HG03460 (cell line): Measurements from ENCODE around the gene MYH10.

Source experiments
- ATAC-seq: cut with Tn5 transposase; IDR thresholded peaks from one replicate; pipeline ENCODE4 v1.9.1; 2021; ENCODE audit not compliant: unreplicated experiment

MYH10 gene

DNA sequence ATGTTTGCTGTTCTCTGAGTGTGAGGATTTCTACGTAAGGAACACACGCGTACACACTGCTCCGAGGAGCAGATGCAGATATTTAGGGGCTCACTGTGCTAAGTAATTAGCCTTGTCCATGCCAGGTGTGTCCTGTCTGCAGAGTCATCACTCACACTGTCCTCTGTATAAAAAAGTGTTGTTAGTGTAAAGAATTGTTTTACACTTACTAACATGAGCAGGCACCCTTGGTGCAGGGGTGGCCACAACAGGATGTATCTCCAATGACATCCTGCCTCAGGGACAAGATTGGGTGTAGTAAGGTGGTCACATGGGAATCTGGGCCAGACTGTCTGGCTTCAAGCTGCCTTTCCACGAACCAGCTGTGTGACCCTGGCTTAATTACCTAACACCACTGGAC, 130.9 kb downstream of the MYH10 start:
- ATAC-seq = no peak

DNA sequence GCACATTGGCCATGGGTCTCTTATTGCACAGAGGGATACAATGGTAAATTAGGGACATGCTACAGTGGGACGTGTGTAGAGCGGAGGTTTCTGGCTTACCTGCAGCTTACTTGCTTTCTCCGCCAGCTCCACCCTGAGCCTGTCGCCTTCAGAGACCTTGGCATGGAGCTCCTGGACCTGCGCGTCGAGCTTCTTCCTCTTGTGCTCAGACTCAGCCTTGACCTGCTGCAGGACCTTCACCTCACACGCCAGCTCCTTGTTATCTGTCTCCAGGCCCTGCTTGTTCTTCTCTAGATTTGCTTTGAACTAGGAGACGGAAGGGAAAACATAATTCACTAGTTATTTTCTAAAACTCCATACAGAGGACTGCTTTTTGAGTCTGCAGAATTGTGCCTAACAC, 131.4 kb downstream of the MYH10 start:
- no peak for ATAC-seq

DNA sequence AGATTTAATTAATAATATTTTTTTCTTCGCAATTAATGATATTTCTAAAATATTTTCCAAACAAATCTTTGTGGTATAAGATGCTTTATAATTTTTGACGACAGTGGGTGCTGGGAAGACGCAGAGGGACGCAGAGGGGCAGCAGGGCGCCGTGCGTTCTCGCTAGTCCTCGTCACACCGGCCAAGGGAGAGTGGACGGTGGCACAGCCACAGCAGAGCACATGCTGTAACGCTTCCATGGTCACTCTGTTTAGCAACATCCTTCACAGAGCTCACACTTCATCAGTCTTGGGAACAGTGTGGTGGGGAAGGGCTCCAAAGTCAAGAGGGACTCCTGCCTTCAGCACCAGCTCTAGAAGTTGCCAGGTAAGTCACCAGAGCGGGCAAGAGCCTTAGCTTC, 134.4 kb downstream of the MYH10 start:
- ATAC-seq = no peak

DNA sequence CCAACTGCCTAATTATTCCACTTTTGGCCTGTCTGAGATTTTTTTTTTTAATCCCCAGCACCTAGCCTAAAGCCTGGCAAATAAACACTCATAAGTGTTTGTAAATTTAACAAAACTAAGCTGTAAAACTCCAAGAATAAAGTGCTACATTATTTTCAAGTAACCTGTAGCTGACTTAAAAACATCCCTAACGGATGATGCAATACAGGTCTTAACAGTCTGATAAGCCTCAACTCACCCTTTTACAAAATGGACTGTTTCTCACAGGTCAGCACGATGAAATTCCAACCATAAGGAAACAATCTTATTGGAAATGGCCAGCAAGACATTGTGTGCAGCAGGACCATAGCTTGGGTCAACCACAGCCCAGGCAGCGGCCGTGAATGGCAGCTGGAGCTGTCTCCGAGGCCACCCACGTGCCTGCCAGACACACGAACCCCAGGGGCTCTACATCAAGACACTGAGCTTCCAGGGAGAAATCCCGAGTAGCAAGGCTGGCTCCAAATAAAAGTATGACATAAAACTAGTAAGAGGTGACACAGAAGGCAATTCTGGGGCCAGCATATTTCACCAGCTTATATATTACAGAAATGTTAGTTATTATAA, 135.9 kb downstream of the MYH10 start:
- no peak for ATAC-seq

DNA sequence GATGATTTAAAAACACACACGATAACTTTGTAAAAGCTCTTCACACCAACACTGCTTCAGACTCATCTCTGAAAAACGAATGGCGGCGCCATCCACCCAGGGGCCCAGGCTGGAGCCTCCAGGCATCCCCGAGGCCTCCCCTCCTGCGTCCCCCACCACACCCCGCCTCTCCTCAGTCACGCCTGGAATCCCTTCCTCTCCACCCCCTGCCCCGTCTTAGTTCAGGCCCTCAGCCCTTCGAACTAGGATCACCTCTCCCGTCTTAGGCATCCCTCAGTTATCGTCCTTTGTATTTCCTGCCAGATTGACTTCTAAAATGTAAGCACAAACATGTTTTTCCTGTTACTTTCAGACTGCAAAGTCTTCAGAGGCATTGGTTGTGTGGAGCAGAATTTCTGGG, 136.5 kb downstream of the MYH10 start:
- ATAC-seq = no peak

DNA sequence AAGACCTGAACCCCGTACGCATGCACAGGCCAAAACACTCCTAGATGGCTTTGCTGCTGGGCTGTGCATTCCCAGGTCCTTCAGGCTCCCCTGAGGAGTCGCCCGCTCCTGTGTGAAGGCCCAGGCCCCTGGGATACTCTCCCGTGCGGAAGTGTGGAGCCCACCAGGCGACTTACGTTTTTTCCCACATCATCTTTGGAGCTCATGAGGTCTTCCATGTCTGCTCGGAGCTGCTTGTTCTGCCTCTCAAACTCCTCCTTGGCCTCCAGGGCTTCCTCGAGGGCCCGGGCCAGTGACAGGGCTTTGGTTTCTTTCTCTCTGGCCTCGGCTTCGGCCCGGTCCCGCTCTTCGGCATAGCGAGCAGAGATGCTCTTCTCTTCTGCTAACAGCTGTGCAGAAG, 138.4 kb downstream of the MYH10 start:
- no peak for ATAC-seq

DNA sequence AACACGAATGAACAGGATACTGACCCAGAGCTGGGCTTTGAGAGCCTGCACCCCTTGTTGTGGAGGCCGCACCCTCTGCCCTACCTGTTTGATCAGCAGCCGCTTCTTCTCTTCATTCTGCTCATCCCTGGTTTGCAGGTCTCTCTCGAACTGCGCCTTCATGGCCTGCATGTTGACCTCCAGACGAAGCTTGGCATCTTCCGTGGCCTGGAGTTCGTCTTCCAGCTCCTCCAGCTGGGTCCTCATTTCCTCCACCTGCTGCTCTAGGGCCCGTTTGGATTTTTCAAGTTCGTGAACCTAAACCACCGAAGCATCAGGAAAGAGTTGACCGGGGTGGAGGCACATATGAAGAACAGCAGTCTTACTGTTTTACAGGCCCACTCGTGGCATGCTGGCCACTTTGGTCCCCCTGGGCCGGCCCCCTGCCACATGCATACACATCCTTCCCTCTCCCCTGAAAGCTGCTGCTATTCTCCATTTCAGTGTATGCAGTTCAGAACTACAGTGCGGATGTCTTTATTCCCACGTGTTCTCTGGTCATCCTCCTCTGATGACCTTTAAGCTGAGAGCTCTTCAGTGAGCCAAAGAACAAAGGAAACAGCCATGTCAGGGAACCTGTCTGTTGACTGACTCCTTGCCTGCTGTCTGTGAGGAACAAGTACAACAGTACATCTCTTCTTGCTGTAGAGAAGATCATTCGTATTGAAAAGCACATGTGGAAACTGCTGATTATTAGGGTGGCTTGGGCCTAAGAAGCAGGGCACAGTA, 140.1 kb downstream of the MYH10 start:
- no peak for ATAC-seq

DNA sequence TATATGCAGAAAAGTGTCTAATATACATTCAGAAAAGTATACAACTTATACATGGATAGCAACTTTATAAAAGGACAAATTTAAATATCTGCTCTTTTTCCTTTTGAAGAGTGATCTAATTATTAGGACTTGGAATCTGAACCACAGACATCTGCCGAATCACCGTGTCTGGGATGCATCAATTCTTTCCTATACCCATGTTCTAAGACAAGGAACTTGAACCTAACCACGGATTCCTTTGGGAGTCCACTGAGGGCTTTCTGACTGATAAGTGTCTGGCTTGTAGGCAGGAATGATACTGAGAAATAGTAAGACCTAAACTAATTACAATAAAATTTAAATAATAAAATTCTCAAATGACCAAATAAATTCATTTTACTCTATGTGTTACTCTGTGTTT, 140.7 kb downstream of the MYH10 start:
- ATAC-seq = no peak

DNA sequence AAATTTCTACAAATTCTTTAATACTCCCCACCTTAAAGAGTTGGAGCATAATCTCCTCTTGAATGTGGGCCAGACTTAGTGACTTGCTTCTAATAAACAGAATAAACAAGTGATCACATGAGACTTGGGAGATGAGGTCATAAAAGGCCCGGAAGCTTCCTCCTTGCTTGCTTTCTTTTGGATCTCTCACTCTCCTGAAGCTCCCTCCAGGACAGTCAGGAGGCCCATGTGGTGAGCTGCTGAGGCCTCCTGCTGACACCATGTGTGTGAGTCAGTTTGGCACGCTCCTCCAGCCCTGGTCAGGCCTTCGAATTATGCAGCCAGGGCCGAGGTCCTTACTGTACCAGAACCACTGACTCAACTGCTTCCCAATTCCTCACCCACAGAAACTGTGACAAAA, 141.6 kb downstream of the MYH10 start:
- ATAC-seq = no peak

DNA sequence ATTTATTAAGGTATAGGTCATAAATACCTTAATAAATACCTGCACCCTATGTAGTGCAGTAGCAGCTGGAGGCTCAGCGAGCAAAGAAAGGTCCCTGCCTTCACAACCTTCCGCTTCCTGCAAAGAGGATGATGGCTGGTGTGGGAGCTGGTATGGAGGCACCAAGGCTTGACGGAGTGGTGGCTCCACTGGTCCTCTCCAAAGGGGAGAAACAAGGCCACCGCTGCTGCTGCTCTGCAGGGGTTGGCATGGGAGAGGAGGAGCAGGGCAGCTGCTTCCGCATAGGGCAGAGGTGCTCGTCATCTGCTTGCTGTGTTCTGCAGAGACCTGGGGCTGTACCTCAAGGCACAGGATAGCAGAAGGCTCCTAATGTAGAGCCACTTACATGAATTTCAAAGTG, 142.0 kb downstream of the MYH10 start:
- ATAC-seq = no peak

DNA sequence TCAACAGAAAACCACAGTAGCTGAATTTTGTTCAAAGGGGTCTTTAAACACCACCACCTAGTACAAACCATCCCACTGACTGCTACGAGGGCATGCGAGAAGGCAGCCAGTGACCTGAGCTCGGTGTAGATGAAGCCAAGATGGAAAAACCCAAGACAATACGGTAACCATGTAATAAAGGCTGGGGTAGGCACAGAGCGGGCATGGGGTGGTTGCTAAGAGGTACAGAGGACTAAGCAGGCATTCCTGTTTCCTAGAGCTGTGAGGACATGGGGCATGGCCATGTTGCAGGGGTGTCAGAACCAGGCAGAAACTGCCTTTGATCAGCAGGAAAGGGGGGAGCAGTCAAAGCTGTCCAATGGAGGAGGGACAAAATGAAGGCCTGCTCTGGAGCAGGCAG, 142.8 kb downstream of the MYH10 start:
- ATAC-seq = no peak

DNA sequence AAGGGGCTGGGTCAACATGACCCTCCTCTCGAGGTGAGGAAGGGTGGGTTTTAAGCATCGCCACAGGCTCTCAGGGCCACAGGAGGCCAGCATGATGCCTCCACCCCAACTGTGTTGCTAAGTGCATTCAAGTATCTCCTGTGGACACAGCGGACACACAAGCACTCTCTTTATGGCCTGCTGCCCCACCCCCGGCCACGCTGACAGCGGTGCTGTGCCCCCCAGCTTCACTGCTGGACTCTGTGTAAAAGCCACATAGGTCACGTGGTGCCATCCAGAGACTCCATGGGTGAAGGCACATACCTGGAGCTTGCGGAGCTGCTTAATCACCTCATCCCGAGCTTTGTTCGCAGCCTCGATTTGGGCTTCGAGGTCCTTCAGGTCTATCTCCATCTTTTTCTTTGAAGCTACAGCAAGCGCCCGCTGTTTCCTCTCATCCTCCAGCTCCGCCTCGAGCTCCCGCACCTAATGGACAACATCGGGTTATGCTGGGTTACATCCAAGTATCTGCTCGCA, 143.3 kb downstream of the MYH10 start:
- no peak for ATAC-seq

DNA sequence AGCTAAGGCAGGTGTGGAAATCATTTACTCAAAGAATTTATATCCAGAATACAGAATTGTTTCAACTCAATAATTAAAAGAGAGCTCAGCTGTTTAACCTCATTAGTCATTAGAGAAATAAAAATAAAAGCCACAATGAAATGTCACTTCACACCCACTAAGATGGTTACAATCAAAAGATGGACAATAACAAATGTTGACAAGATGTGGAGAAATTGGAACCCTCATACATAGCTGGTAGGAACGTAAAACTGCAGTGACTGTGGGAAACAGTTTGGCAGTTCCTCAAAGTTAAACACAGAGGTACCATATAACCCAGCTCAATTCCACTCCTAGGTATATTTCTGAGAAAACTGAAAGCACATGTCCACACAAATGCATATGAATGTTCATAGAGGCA, 145.0 kb downstream of the MYH10 start:
- no peak for ATAC-seq

DNA sequence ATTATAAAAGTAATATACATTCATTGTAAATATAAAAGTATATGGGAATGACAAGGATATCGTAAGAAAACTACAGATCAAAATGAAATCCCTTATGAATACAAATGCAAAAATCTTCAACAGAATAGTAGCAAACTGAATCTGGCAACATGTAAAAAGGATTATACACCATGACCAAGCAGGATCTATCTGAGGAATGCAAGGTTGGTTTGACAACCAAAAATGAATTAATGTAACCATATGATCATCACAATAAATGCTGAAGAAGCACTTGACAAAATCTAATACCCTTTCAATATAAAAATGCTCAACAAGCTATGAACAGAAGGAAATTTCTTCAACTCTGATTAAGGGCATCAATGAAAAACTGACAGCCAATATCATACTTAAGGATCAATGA, 146.1 kb downstream of the MYH10 start:
- ATAC-seq = no peak

DNA sequence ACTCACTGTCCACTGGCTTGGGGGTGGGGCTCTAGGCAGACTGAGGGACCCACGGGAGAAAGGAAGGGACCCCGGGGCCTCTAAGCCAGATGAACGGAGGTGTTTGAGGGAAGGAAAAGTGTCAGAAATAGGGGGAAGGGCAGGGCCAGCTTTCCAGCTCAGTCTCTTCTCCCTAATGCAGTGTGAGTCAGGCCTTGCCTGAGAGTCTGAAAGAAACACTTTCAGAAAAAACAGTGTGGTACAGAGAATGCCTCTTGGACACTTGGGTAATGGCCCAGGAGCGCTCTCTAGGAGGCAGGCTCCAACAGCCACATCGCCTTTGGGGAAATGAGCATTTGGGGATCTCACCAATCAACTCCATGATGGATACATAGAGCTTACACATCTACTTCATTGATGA, 148.0 kb downstream of the MYH10 start:
- no peak for ATAC-seq

DNA sequence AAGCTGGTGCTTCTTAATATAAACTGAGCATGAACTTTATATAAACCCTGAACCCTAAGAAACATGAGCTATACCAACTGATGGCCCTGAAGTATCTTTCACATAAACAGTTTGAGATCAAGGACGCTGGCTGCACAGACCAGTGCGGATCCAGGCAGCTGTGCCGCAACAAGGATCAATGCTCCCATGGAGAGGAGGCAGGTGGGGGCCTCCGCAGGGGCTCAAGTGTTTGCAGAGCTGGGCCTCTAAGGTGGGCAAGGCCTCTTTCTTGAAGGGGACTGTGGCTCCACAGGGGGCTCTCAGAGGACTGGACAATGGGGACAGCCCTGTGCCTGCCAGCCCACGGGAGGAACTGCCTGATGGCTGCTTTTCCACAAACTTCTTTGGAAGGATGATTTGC, 148.8 kb downstream of the MYH10 start:
- no peak for ATAC-seq

DNA sequence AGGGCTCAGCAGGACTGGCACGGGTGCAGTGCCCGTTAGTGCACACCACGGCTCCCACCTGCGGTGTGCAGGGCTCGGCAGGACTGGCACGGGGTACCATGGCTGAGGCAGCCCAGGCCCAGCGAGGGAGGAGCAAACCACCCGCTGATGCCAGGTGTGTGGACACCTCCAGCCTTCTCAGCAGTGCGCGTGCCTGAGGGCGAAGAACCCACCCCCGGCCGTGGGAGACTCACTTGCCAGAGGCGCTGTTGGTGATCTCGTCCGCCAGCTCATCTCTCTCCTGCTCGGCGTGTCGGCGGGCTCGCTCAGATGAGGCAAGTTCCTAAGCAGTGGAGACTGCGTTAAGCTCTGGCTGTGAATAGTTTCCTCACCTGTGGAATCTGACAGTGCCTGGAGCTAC, 149.4 kb downstream of the MYH10 start:
- ATAC-seq = no peak

DNA sequence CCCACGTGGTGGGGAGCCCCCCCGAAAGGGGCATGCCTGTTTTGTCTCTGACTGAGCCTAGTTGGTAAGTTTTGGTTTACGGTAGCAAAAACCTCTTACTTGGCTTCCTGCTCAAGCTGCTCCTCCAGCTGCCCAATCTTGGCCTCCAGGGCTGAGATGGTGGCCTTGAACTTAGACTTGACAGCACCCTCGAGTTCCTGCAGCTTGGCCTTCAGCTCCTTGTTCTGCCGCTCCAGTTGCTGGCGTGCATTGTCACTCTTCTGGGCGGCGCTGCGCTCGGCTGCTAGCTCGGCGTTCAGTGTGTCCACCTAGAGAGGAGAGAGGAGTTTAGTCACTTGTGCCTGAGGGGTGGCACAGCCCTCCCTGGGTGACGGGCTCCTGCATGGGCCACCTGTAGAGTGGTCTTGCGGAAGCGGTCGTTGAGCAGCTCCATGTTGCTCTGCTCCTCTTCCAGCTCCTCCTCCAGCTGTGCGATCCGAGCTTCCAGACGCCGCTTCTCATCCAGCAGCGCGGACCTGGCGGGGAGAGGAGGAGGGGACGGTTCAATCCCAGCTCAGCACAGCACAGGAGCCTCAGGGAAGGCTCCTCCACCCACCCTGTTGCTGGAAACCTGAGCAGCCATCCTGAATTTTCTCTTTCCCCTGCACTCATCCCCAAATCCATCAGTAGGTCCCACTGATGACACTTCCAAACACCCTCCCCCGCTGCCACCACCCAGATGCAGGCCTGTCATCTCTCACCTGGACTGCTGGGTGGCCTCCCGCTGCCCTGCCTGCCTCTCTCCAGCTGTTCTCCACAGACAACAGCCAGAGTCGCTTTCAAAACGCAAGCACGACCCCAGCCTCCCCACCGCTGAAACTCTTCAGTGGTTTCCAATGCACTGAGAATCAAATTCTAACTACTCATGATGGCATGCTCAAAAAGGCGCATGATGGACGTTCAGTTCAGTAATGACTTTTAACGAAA, 150.2 kb downstream of the MYH10 start:
- ATAC-seq = no peak

DNA sequence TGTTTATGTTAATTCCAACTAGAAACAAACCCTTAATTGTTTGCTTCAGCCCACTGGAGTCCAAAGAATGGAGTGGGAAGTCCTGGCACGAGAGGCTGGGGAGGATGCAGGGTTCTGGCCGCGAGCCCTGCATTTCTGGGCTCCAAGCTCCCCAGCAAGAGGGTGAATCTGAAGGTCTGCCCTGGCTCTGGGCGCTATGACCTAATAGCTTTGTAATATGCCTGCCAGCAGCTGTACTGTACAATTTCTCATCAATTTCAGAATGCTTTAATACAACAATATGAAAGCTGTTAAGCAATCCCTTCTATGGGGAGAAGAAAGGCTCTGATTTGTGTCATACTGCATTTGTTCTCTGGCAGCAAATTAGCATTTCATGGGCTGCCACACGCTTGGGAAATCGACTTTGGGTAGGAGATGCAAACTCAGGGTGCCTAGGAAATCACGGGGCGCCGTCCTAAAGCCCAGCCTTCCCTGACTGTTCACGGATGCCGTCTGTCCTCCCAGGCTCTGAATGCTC, 151.0 kb downstream of the MYH10 start:
- ATAC-seq = no peak

DNA sequence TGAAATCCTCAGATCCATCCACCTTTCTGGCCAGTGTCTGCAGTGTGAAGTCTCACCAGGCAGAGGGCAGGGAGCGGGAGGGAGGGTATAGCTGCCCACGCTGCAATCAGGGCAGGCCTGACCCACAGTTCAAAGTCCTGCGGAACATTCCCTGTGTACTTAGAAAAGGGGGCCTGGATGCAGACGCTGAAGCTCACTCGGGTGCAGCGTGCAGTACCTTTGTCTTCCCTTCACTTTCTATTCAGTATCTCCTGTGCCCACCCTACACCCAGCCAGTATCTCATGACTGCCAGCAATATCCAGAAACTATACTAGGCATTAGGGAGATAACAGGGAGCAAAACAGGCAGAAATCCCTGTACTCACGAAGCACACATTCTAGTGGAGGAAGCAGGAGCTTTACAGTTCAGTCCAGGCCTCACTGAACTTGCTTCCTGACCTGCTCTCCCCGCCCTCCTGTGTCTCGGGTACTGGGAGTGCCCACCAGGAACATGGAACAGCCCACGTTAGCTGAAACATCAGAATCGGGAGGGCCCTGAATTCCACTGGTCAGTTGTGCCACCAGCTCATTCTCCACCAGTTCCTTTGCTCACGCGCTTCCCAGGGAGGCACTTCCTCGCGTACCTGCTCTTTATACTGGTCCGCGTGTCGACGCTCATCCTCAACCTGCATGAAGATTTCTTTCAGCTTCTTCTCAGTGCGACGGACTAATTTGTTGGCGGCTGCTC, 152.6 kb downstream of the MYH10 start:
- no peak for ATAC-seq

DNA sequence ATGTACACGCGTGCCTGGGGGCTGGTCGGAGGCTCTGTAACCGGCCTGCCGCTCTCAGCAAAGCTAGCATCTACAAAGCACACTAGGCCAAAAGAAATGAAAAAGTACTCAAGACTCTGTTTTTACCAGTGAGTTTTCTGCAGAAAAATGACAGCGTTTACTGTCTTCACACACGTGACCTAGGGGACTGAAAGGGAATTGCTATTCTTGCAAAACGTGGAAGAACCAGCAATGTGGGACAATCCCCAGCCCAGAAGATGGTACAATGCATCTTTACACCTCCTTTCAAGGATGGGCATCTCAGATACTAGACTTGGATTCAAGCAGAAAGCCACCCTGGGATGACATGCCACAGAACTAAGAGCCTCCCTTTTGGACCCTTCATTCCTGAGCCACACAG, 153.4 kb downstream of the MYH10 start:
- ATAC-seq = no peak
